Putamen (tissue), 1 donor: ENCODE data around the gene GLP1R.

ENCODE experiments used
- DNase-seq: peaks from one replicate; pipeline ENCODE4 v3.0.0-alpha.2; 2016; ENCODE audit warnings: low spot score

Gene GLP1R

GRCh38 chr6:39048481-39049399 lies at the start of gene GLP1R:
Gene GLP1R, plus strand, starts transcription at chr6:39048781. Its CDS starts 60 bp downstream, at chr6:39048841.
- DNase-seq = no peak

- no peak for DNase-seq
Measured at GRCh38 chr6:39003072-39003471, 45.5 kb upstream of the GLP1R start.

GRCh38 chr6:39003492-39003891 lies 45.1 kb upstream of the GLP1R start:
- no peak for DNase-seq

GRCh38 chr6:39004801-39005200 lies 43.8 kb upstream of the GLP1R start:
- no peak for DNase-seq

DNA sequence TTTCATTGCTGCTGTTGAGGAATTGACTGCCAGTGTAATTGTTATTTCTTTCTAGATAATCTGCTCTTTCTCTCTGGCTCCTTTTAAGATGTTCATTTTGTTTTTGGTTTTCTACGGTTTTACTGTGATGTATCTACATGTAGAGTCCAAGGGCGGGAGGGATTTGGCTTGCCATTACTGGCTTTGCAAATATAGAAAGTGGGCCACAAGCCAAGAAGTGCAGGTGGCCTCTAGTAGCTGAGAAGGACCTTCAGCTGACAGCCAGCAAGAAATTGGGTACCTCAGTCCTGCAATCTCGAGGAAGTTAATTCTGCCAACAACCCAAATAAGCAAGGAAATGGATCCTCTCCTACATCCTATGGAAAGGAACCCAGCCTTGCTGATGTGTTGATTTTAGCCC lies 42.8 kb upstream of the GLP1R start:
- no peak for DNase-seq

- no peak for DNase-seq
Measured at GRCh38 chr6:39007575-39007974, 41.0 kb upstream of the GLP1R start.

GRCh38 chr6:39008737-39009136 lies 39.8 kb upstream of the GLP1R start:
- DNase-seq = no peak

GRCh38 chr6:39009476-39009875 lies 39.1 kb upstream of the GLP1R start:
- DNase-seq = no peak

GRCh38 chr6:39016839-39017546 lies 31.6 kb upstream of the GLP1R start:
- DNase-seq = no peak

- no peak for DNase-seq
Measured at GRCh38 chr6:39017547-39017880, 31.1 kb upstream of the GLP1R start.

GRCh38 chr6:39018103-39018502 lies 30.5 kb upstream of the GLP1R start:
- DNase-seq = no peak

GRCh38 chr6:39020136-39020535 lies 28.4 kb upstream of the GLP1R start:
- DNase-seq = no peak

DNA sequence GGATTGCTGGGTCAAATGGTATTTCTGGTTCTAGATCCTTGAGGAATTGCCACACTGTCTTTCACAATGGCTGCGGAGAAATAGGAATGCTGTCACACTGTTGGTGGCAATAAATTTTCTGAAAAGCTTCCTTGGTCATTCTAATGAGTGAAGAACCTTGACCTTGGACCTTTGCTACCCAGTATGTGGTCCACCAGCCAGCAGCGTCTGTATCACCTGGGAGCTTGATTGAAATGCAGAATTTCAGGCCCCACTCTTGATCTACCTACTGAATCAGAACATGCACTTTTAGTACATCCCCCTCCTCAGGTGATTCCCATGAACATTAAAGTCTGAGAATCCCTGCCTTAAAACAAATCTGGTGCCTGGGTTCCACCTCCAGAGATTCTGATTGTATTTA lies 27.5 kb upstream of the GLP1R start:
- DNase-seq = no peak

DNA sequence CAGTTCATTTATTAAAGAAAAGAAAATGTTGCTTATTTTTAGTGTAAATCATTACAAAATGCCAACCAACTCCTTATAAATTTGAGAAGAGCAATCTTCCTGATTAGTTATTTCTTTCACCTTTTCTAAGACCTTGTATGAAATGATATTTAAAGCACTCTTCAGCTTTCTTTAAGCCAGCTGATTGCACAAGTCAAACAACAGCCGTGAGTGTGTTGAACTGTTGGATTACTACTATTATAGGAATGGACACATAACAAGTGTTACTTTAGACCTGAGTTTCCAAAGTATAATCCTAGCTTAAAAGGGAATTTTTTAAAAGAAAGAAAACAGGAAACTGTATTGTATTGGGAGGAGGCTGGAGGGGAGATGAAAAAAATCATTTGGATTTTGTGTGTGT lies 26.8 kb upstream of the GLP1R start:
- no peak for DNase-seq

DNA sequence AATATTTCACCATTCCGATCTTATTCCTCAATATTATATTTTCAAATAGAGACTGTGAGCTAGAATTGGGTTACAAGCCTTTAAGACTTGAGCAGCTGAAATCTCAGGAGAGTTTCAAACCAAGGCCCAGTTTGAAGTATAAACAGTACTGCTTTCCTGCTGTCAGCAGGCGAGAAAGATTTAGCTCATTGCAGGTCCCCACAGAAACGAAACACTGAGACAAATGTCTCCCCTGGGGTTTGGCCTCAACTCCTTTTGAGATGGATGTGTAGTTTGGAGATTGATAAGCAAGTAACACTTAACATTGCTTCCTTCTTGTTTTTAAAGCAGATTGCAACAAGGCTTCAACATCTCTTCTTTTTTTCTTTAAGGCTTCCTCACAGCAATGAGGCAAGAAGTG lies 22.4 kb upstream of the GLP1R start:
- no peak for DNase-seq

GRCh38 chr6:39029156-39030011 lies 19.2 kb upstream of the GLP1R start:
- no peak for DNase-seq

GRCh38 chr6:39035681-39036080 lies 12.9 kb upstream of the GLP1R start:
- DNase-seq = no peak

- DNase-seq = no peak
Measured at GRCh38 chr6:39037082-39037508, 11.5 kb upstream of the GLP1R start.

GRCh38 chr6:39037707-39038106 lies 10.9 kb upstream of the GLP1R start:
- no peak for DNase-seq

- DNase-seq = no peak
Measured at GRCh38 chr6:39040080-39040673, 8.4 kb upstream of the GLP1R start.

DNA sequence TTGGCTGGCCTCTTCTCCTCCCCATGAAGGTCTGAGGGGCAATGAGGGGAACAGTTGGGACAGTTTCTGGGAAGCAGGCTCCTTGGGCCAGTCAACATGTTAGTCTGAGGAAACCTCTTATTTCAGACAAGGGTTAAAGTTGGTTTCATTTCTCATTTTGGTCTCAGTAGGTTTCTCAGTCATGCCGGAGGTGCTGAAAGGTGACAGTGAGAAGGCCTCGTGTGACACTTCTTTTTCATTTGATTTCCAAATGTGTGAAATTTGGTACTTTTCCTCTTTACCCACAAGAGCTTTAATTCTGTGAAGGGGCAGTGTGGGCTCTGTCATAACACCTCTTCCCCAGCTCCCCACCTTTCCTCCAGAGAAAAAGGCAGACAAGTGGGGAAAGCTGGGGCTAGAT lies 7.5 kb upstream of the GLP1R start:
- DNase-seq = no peak

DNA sequence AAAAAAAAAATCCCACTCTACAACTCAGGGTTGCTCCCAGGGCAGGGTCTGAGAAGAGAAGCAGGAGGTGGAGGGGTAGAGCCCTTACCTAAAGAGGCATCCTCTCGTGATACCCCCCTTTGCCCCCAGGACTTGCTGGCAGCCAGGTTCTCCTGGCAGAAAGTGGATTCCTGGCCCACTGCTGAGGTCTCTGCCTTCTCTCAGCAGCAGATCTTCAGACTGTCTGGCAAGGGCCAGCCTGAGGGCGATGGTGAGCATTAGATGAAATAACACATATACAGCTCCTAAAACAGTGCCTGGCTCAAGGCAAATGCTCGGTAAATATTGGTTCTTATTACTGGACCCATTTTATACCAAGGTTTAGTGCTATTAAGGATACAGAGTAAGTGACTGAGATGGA lies 4.8 kb upstream of the GLP1R start:
- DNase-seq = no peak
